BLaER1 (cell line): ENCODE data around the gene ACOT4.
"Not testable (repeated sequence)": the region's sequence is repeated elsewhere in the genome, so short reads cannot be mapped to it uniquely, and the experiment has no call there.

Experiments
- H3K27ac ChIP-seq: shearing (Covaris generic); formaldehyde crosslinking; 2 replicates; pipeline ENCODE4 v1.8.1; 2022
- H3K27me3 ChIP-seq: shearing (Covaris generic); formaldehyde crosslinking; 2 replicates; pipeline ENCODE4 v1.8.1; 2022
- H3K36me3 ChIP-seq: shearing (Covaris generic); formaldehyde crosslinking; 2 replicates; pipeline ENCODE4 v1.8.1; 2022
- H3K4me1 ChIP-seq: shearing (Covaris generic); formaldehyde crosslinking; 2 replicates; pipeline ENCODE4 v1.8.1; 2022
- H3K4me2 ChIP-seq: shearing (Covaris generic); formaldehyde crosslinking; 2 replicates; pipeline ENCODE4 v1.8.1; 2022
- H3K4me3 ChIP-seq: shearing (Covaris generic); formaldehyde crosslinking; 2 replicates; pipeline ENCODE4 v1.8.1; 2022
- H3K9ac ChIP-seq: shearing (Covaris generic); formaldehyde crosslinking; 2 replicates; pipeline ENCODE4 v1.8.1; 2022
- H3K9me3 ChIP-seq: shearing (Covaris generic); formaldehyde crosslinking; 2 replicates; pipeline ENCODE4 v1.8.1; 2022
- H4K20me1 ChIP-seq: shearing (Covaris generic); formaldehyde crosslinking; 2 replicates; pipeline ENCODE4 v1.8.1; 2022
- Cebpa-rat ChIP-seq: shearing (Covaris generic); IDR thresholded peaks from 2 replicates; pipeline ENCODE4 v1.8.1; 2022

ACOT4 gene, protein sequence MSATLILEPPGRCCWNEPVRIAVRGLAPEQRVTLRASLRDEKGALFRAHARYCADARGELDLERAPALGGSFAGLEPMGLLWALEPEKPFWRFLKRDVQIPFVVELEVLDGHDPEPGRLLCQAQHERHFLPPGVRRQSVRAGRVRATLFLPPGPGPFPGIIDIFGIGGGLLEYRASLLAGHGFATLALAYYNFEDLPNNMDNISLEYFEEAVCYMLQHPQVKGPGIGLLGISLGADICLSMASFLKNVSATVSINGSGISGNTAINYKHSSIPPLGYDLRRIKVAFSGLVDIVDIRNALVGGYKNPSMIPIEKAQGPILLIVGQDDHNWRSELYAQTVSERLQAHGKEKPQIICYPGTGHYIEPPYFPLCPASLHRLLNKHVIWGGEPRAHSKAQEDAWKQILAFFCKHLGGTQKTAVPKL

DNA sequence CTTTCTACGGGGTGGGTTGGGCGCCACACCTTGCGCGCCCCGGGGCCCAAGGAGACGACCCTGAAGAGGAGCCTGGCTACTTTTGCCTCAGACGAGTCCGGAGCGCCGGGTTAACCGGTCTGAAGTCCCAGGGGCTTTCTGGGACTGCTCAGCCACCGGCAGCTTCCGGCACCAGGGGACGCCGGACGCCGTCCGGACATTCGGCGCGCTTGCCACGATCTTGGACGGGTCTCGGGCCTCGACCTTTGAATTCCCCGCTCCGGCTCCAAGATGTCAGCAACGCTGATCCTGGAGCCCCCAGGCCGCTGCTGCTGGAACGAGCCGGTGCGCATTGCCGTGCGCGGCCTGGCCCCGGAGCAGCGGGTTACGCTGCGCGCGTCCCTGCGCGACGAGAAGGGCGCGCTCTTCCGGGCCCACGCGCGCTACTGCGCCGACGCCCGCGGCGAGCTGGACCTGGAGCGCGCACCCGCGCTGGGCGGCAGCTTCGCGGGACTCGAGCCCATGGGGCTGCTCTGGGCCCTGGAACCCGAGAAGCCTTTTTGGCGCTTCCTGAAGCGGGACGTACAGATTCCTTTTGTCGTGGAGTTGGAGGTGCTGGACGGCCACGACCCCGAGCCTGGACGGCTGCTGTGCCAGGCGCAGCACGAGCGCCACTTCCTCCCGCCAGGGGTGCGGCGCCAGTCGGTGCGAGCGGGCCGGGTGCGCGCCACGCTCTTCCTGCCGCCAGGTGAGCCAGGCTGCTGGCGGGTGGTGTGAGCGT lies at the start of gene ACOT4:
TSS of gene ACOT4 (plus strand) at position 184 of the 760 bp plus-strand sequence. CDS start at position 271, 87 bp downstream.
- H3K9me3 ChIP-seq: peaks cover 29% of the 10 kb centered on the region
- no peaks in the 10 kb centered on the region for H4K20me1 ChIP-seq
- no peak for TF ChIP-seq Cebpa-rat
- H3K4me1 ChIP-seq: no peaks in the 10 kb centered on the region
- H3K27ac ChIP-seq: no peak within 1 kb of the TSS
- peaks cover 22% of the 10 kb centered on the region for H3K27me3 ChIP-seq
- H3K36me3 ChIP-seq: no peaks in the 10 kb centered on the region
- no peak within 1 kb of the TSS for H3K9ac ChIP-seq
- peak within 1 kb of the TSS; percentile 0; the same call in 1 of the 2 replicates for H3K4me2 ChIP-seq
- no peak within 1 kb of the TSS for H3K4me3 ChIP-seq

DNA sequence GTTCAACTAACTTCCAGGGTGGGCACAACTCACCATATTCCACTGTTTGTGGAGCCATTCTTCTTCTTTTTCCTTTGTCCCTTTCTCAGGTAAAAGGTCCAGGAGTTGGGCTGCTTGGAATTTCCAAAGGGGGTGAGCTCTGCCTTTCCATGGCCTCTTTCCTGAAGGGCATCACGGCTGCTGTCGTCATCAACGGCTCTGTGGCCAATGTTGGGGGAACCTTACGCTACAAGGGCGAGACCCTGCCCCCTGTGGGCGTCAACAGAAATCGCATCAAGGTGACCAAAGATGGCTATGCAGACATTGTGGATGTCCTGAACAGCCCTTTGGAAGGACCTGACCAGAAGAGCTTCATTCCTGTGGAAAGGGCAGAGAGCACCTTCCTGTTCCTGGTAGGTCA lies 48.7 kb upstream of the ACOT4 start:
- H3K4me2 ChIP-seq, H3K36me3 ChIP-seq, H3K9me3 ChIP-seq, H3K27ac ChIP-seq, H3K4me1 ChIP-seq, H4K20me1 ChIP-seq, H3K27me3 ChIP-seq, H3K9ac ChIP-seq, H3K4me3 ChIP-seq: not testable (repeated sequence)

DNA sequence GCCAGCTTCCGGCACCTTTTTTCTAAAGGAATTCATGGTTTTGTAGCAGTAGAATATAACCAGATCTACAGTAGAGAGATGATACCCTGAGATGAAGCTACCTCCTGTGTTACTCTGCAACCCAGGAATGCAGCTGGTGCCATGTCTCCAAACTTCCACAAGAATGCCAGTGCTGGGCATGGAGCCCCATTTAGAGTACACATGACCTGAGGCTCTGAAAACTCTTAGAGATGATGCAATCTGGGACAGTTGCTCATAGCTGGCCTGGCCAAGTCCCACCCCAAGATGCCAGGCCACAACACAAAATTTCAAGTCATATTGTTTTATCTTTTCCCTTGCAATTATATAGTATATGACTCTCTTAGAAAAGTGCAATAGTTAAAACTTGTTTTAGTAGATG lies 46.3 kb upstream of the ACOT4 start:
- not testable (repeated sequence) for H3K27ac ChIP-seq, H3K4me2 ChIP-seq

DNA sequence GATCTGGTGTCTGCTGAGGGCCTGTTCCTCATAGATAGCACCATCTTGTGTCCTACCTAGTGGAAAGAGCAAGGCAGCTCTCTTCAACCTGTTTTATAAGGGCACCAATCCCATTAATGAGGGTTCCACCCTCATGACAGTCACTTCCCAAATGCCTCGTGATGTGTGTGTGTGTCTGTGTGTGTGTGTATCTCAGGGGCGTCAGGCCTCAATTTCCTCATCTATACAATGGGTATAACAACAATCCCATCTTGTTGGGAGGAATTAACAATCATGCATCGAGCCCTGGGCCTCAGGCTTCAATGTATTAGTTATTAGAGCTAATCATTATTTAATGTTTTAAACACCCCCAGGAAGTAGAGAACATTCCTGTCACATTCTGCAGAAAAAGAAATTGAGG lies 42.6 kb upstream of the ACOT4 start:
- not testable (repeated sequence) for H4K20me1 ChIP-seq, H3K27me3 ChIP-seq, H3K9ac ChIP-seq, H3K4me1 ChIP-seq, H3K4me2 ChIP-seq, H3K36me3 ChIP-seq, H3K4me3 ChIP-seq, H3K27ac ChIP-seq, H3K9me3 ChIP-seq

More for the DNA sequence above, 46.3 kb upstream of the ACOT4 start:
- H3K4me1 ChIP-seq, H3K27me3 ChIP-seq, H3K36me3 ChIP-seq, H4K20me1 ChIP-seq, H3K9ac ChIP-seq, H3K9me3 ChIP-seq, H3K4me3 ChIP-seq: not testable (repeated sequence)

DNA sequence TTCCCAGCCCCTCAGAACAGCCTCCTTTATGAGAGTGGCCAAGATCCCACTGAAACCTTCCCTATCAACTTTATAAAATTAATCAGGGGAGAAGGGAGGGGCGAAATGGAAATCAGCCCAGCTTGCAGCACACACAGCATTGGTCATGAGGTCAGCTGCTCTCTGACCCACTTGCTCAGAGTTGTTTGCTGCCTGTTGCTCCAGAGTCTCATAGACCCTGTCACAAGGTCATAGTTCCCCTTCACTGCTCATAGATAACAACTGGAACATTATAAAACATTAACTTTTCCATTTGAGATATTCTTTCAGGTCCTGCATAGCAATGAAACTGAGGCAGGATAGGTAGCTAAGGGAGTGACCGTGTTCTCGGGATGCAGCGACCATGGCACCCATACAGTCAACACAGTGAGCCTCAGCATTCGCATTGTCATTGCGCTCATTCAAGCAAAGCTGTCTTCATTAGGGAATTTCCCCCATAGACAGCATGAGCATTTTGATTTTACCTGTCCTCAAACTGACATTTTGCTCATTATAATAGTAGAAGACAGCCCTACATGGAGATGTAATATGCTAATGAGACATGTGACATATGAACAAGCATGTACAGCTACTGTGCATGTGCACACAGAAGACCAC lies 41.7 kb upstream of the ACOT4 start:
- not testable (repeated sequence) for H3K9me3 ChIP-seq, H4K20me1 ChIP-seq

DNA sequence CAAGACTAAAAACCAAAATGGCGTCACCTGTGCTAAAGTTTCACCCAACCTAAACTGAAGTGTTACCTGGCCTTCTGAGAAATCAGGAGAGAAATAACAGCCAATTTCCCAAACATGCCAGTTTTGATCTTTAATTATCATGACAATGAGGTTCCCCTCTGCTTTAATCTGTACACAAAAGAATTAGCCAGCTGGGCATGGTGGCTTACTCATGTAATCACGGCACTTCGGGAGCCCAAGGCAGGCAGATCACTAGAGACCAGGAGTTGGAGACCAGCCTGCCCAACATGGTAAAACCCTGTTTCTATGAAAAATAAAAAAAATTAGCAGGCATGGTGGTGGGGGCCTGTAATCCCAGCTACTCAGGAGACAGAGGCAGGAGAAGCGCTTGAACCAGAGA lies 37.8 kb upstream of the ACOT4 start:
- Histone ChIP-seq H3K4me1 (no peaks in the 10 kb centered on the region), H3K9me3 (no peaks in the 10 kb centered on the region), H3K27me3 (no peaks in the 10 kb centered on the region), H3K36me3 (no peaks in the 10 kb centered on the region), H3K27ac (no peak overlapping the region), H3K4me2 (no peak overlapping the region), H4K20me1 (no peaks in the 10 kb centered on the region), H3K9ac (no peak overlapping the region), H3K4me3 (no peak overlapping the region)
- TF ChIP-seq Cebpa-rat: no peak

More for the DNA sequence above, 41.7 kb upstream of the ACOT4 start:
- not testable (repeated sequence) for H3K36me3 ChIP-seq, H3K9ac ChIP-seq, H3K4me1 ChIP-seq, H3K27ac ChIP-seq, H3K4me3 ChIP-seq, H3K27me3 ChIP-seq, H3K4me2 ChIP-seq

DNA sequence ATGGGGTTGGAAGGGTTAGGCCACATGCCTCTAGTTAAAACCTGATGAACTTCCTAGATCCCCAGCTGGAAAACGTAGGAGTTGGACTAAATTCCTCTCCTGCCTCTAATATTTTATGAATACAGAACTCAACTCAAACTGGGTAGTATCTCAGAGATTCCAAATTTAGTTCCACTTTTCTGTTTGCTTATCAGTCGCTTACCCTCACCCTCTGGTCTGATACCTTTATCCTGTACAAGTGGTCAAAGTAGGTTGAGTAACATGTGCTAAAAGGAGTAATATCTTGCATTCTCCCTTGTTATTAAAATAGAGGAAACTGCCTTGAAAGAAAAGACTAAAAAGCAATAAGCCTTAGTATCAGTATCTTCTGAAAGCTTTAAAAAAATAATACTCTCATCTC lies 34.5 kb upstream of the ACOT4 start:
- H3K9me3 ChIP-seq: peaks cover 12% of the 10 kb centered on the region
- not testable (repeated sequence) for H3K4me1 ChIP-seq, H3K4me3 ChIP-seq, H3K27me3 ChIP-seq, H3K4me2 ChIP-seq, H4K20me1 ChIP-seq, H3K36me3 ChIP-seq, H3K9ac ChIP-seq, H3K27ac ChIP-seq

DNA sequence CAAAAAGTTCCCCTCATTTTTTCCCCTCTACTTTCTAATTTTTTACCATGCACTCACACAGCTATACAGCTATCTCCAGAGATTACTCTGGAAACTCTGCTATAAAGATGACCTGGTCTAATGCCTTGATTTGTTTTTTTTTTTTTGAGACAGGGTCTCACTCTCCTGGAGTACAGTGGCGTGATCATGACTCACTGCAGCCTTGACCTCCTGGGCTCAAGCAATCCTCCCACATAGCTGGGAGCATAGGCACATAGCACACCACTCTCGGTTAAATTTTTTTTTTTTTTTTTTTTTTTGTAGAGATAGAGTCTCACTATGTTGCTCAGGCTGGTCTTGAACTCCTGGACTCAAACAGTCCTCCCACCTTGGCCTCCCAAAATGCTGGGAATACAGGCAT lies 33.4 kb upstream of the ACOT4 start:
- H3K27me3 ChIP-seq, H3K4me3 ChIP-seq, H3K4me2 ChIP-seq, H3K4me1 ChIP-seq, H3K27ac ChIP-seq, H3K9ac ChIP-seq, H4K20me1 ChIP-seq, H3K36me3 ChIP-seq: not testable (repeated sequence)
- H3K9me3 ChIP-seq: peaks cover 23% of the 10 kb centered on the region

DNA sequence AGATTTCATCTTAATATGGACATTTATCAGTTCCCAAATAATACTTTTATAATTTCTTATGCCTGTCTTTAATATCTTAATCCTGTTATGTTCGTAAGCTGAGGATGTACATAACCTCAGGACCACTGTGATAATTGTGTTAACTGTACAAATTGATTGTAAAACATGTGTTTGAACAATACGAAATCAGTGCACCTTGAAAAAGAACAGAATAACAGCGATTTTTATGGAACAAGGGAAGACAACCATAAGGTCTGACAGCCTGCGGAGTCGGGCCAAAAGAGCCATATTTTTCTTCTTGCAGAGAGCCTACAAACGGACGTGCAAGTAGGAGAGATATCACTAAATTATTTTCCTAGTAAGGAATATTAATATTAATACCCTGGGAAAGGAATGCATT lies 29.4 kb upstream of the ACOT4 start:
- not testable (repeated sequence) for H3K27me3 ChIP-seq, H3K4me1 ChIP-seq, H3K36me3 ChIP-seq, H3K4me3 ChIP-seq, H4K20me1 ChIP-seq, H3K27ac ChIP-seq, H3K9ac ChIP-seq, H3K4me2 ChIP-seq
- H3K9me3 ChIP-seq: peaks cover 33% of the 10 kb centered on the region

DNA sequence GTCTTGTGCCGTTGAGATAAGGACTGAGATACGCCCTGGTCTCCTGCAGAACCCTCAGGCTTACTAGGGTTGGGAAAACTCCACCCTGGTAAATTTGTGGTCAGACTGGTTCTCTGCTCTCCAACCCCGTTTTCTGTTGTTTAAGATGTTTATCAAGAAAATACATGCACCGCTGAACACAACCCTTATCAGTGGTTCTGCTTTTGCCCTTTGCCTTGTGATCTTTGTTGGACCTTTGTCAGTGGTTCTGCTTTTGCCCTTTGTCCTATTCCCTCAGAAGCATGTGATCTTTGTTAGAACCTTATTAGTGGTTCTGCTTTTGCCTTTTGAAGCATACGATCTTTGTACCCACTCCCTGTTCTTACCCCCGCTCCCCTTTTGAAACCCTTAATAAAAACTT lies 29.0 kb upstream of the ACOT4 start:
- not testable (repeated sequence) for H3K27me3 ChIP-seq, H3K9ac ChIP-seq, H3K4me1 ChIP-seq, H3K4me3 ChIP-seq, H3K36me3 ChIP-seq, H3K27ac ChIP-seq, H4K20me1 ChIP-seq, H3K4me2 ChIP-seq
- H3K9me3 ChIP-seq: peaks cover 37% of the 10 kb centered on the region

DNA sequence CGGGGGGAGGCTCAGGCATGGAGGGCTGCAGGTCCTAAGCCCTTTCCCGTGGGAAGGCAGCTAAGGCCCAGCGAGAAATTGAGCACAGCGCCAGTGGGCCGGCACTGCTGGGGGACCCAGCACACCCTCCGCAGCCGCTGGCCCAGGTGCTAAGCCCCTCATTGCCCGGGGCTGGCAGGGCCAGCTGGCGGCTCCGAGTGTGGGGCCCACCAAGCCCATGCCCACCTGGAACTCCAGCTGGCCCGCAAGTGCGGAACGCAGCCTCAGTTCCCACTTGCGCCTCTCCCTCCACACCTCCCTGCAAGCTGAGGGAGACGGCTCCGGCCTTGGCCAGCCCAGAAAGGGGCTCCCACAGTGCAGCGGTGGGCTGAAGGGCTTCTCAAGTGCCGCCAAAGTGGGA lies 25.2 kb upstream of the ACOT4 start:
- not testable (repeated sequence) for H3K9ac ChIP-seq, H3K27ac ChIP-seq, H4K20me1 ChIP-seq

DNA sequence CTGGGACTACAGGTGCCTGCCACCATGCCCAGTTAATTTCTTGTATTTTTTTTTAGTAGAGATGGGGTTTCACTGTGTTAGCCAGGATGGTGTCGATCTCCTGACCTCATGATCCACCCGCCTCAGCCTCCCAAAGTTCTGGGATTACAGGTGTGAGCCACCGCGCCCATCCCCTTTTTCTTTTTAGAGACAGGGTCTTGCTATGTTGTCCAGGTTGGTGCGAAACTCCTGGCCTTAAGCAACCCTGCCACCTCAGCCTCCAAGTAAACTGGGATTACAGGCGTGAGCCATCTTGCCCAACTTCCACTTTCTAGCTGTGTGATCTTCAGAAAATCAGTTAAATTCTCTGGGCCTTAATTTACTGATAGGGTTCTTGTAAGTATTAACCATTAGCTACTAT lies 24.7 kb upstream of the ACOT4 start:
- H3K4me2 ChIP-seq, H3K4me3 ChIP-seq, H3K4me1 ChIP-seq, H4K20me1 ChIP-seq, H3K27ac ChIP-seq, H3K36me3 ChIP-seq, H3K9ac ChIP-seq: not testable (repeated sequence)
- Histone ChIP-seq H3K27me3 (peaks cover 32% of the 10 kb centered on the region), H3K9me3 (peaks cover 32% of the 10 kb centered on the region)

More for the DNA sequence above, 25.2 kb upstream of the ACOT4 start:
- not testable (repeated sequence) for H3K36me3 ChIP-seq, H3K4me2 ChIP-seq, H3K4me1 ChIP-seq, H3K4me3 ChIP-seq
- peaks cover 37% of the 10 kb centered on the region for H3K9me3 ChIP-seq
- peaks cover 32% of the 10 kb centered on the region for H3K27me3 ChIP-seq
